HG03439 (cell line): Measurements from ENCODE around the gene SMG6.
"Not testable (repeated sequence)": the region's sequence is repeated elsewhere in the genome, so short reads cannot be mapped to it uniquely, and the experiment has no call there.

Experiments used
- ATAC-seq: cut with Tn5 transposase; IDR thresholded peaks from one replicate; pipeline ENCODE4 v1.9.1; 2021; ENCODE audit warnings: mild to moderate bottlenecking, moderate library complexity; ENCODE audit not compliant: unreplicated experiment

Gene SMG6

GRCh38 chr17:2181206-2181896 is 122.2 kb downstream of the SMG6 start:
- ATAC-seq = no peak

- no peak for ATAC-seq
Observed at GRCh38 chr17:2180768-2181167, 122.8 kb downstream of the SMG6 start.

- no peak for ATAC-seq
Observed at GRCh38 chr17:2179615-2180295, 123.8 kb downstream of the SMG6 start.

- no peak for ATAC-seq
Observed at GRCh38 chr17:2178798-2179501, 124.6 kb downstream of the SMG6 start.

- no peak for ATAC-seq
Observed at GRCh38 chr17:2177235-2177811, 126.3 kb downstream of the SMG6 start.

GRCh38 chr17:2176499-2177169 is 127.0 kb downstream of the SMG6 start:
- no peak for ATAC-seq

GRCh38 chr17:2175294-2175628 is 128.3 kb downstream of the SMG6 start:
- no peak for ATAC-seq

- no peak for ATAC-seq
Observed at GRCh38 chr17:2174468-2175293, 128.9 kb downstream of the SMG6 start.

- no peak for ATAC-seq
Observed at GRCh38 chr17:2174014-2174413, 129.6 kb downstream of the SMG6 start.

GRCh38 chr17:2172999-2173398 is 130.6 kb downstream of the SMG6 start:
- no peak for ATAC-seq

GRCh38 chr17:2172077-2172851 is 131.3 kb downstream of the SMG6 start:
- no peak for ATAC-seq

GRCh38 chr17:2171702-2172076 is 131.9 kb downstream of the SMG6 start:
- ATAC-seq = no peak

- ATAC-seq = no peak
Observed at GRCh38 chr17:2170023-2170422, 133.6 kb downstream of the SMG6 start.

GRCh38 chr17:2165723-2166122 is 137.9 kb downstream of the SMG6 start:
- not testable (repeated sequence) for ATAC-seq

GRCh38 chr17:2158396-2158780 is 145.2 kb downstream of the SMG6 start:
- ATAC-seq = no peak

GRCh38 chr17:2157675-2158395 is 145.8 kb downstream of the SMG6 start:
- no peak for ATAC-seq

GRCh38 chr17:2157081-2157480 is 146.5 kb downstream of the SMG6 start:
- ATAC-seq = no peak

GRCh38 chr17:2156666-2157065 is 146.9 kb downstream of the SMG6 start:
- ATAC-seq = no peak

- ATAC-seq = no peak
Observed at GRCh38 chr17:2155573-2155972, 148.0 kb downstream of the SMG6 start.
